Osteocyte (in vitro differentiated cells): ENCODE measurements around the gene SDCBP2. TPM values are rescaled to one million over a fixed set of nuclear protein-coding genes. Genes with fewer than 3 reads are reported as not detected.

Source experiments
- DNase-seq: peaks from one replicate; pipeline ENCODE4 v3.0.0; 2021; ENCODE audit warnings: mixed read lengths; ENCODE audit not compliant: unreplicated experiment; ENCODE audit errors: extremely low spot score
- H3K27ac Mint-ChIP-seq: one replicate; pipeline ENCODE4 v1.8.0; 2021; ENCODE audit warnings: mild to moderate bottlenecking, mixed read lengths; ENCODE audit not compliant: unreplicated experiment
- H3K27me3 Mint-ChIP-seq: one replicate; pipeline ENCODE4 v1.8.0; 2021; ENCODE audit warnings: mixed read lengths; ENCODE audit not compliant: unreplicated experiment
- H3K36me3 Mint-ChIP-seq: one replicate; pipeline ENCODE4 v1.8.0; 2021; ENCODE audit warnings: mixed read lengths; ENCODE audit not compliant: unreplicated experiment
- H3K4me1 Mint-ChIP-seq: one replicate; pipeline ENCODE4 v1.8.0; 2021; ENCODE audit warnings: mixed read lengths; ENCODE audit not compliant: unreplicated experiment
- H3K4me3 Mint-ChIP-seq: one replicate; pipeline ENCODE4 v1.8.0; 2021; ENCODE audit warnings: mild to moderate bottlenecking, moderate library complexity, mixed read lengths; ENCODE audit not compliant: unreplicated experiment
- H3K9me3 Mint-ChIP-seq: one replicate; pipeline ENCODE4 v1.8.0; 2021; ENCODE audit warnings: mixed read lengths; ENCODE audit not compliant: unreplicated experiment
- total RNA-seq: library from RNA; stranded (reverse); gene quantifications from 2 replicates; pipeline ENCODE4 v1.2.1, GENCODE V29; 2021
- TF ChIP-seq, protein P1 (sequence below): fragments of 200-600 bp; sonication (generic); IDR thresholded peaks from 2 replicates; pipeline ENCODE4 v1.5.0; 2021; ENCODE audit warnings: antibody characterized with exemption, mild to moderate bottlenecking, moderate library complexity

SDCBP2 gene
- total RNA-seq, 1 donor from 2014 or later, result 0.97 TPM

DNA sequence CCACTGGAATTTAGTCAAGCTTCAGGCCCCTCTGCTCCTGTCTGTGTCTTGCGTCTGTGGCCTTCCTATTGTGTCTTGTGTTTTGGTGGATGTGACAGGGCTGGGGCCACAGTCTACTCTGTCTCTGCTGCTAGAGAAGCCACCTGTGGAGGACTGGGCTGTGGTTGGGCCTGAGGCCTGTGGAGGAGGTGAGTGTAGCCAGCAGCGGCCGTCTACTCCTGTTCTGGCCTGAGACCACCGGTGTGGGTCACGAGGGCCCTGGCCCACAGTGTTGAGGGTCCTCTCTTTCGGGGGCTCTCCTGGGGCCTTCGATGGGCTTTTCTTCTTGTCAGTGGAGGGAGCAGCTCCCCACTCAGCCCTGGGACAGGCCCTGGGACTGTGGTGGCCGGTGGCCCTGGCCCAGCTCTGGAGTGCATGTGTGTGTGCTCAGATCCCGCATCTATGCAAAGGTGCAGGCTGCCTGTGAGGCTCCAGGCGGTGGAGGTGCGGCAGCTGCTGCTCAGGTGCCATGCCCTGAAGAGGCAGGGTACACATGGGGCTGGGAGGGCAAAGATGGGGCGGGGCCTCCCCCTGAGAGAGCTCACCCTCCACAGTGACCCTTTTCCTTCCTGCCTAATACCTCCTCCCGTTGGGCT, 20.8 kb downstream of the SDCBP2 start:
- Mint-ChIP-seq H3K4me1 (no peaks in the 10 kb centered on the region), H3K27me3 (no peaks in the 10 kb centered on the region), H3K27ac (no peak overlapping the region), H3K4me3 (no peak overlapping the region), H3K9me3 (no peaks in the 10 kb centered on the region), H3K36me3 (peaks cover 9% of the 10 kb centered on the region)
- TF ChIP-seq, protein P1, sequence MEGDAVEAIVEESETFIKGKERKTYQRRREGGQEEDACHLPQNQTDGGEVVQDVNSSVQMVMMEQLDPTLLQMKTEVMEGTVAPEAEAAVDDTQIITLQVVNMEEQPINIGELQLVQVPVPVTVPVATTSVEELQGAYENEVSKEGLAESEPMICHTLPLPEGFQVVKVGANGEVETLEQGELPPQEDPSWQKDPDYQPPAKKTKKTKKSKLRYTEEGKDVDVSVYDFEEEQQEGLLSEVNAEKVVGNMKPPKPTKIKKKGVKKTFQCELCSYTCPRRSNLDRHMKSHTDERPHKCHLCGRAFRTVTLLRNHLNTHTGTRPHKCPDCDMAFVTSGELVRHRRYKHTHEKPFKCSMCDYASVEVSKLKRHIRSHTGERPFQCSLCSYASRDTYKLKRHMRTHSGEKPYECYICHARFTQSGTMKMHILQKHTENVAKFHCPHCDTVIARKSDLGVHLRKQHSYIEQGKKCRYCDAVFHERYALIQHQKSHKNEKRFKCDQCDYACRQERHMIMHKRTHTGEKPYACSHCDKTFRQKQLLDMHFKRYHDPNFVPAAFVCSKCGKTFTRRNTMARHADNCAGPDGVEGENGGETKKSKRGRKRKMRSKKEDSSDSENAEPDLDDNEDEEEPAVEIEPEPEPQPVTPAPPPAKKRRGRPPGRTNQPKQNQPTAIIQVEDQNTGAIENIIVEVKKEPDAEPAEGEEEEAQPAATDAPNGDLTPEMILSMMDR, result no peak
- no peak for DNase-seq

DNA sequence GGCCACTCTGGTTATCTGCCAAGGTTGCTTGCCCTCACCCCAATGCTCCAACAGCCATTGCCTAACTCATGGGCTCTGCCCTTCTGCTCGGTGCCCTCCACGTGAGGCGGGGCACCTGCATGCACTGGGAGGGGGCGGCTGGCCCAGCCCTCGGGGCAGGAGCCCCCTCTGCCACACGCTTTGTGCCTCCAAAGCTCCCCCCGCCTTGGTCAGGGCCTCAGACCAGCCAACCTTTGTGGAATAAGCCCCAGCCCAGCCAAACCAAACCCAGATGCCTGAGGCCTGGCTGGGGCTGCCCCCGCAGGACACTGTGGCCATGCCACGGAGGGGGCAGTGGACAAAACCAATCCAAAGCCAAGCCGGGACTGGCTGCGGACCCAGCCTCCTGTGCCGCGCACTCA, 21.4 kb downstream of the SDCBP2 start:
- Mint-ChIP-seq H3K27me3 (no peaks in the 10 kb centered on the region), H3K9me3 (no peaks in the 10 kb centered on the region), H3K27ac (no peak overlapping the region), H3K4me3 (no peak overlapping the region), H3K4me1 (no peaks in the 10 kb centered on the region), H3K36me3 (peaks cover 13% of the 10 kb centered on the region)
- TF ChIP-seq, protein P1, result no peak
- DNase-seq, result no peak

DNA sequence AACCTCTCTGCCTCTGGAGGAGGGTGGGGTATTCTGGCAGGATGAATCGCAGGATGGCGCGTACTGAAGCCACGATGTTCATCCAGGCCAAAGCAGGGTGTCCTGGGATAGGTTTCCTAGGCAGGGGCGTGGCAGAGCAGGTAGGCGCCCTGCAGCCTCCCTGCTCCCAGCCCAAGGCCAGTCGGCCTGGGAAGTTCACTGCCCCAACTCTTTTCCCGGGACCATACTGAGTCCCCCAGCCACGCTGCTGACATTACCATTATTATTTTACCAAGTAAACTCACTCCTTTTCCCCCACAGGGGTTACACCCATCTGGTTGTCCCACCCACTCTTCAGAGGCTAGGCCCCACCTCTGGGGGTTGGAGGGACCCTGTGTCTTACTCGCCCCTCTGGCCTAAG, 21.8 kb downstream of the SDCBP2 start:
- Mint-ChIP-seq H3K9me3 (no peaks in the 10 kb centered on the region), H3K36me3 (peaks cover 13% of the 10 kb centered on the region), H3K27ac (no peak overlapping the region), H3K4me3 (no peak overlapping the region), H3K4me1 (no peaks in the 10 kb centered on the region), H3K27me3 (no peaks in the 10 kb centered on the region)
- DNase-seq, result no peak
- TF ChIP-seq, protein P1, result no peak

- DNase-seq, result no peak
- Mint-ChIP-seq H3K4me3 (no peak overlapping the region), H3K27ac (no peak overlapping the region), H3K4me1 (no peaks in the 10 kb centered on the region), H3K27me3 (no peaks in the 10 kb centered on the region), H3K36me3 (peaks cover 13% of the 10 kb centered on the region), H3K9me3 (no peaks in the 10 kb centered on the region)
- TF ChIP-seq, protein P1, result no peak
Observed at GRCh38 chr20:1306316-1307135, 22.4 kb downstream of the SDCBP2 start.

GRCh38 chr20:1305712-1306111, 23.2 kb downstream of the SDCBP2 start:
- TF ChIP-seq, protein P1, result no peak
- no peaks in the 10 kb centered on the region for H3K27me3 Mint-ChIP-seq
- no peak overlapping the region for H3K4me3 Mint-ChIP-seq
- H3K36me3 Mint-ChIP-seq, result peaks cover 13% of the 10 kb centered on the region
- no peaks in the 10 kb centered on the region for H3K4me1 Mint-ChIP-seq
- no peaks in the 10 kb centered on the region for H3K9me3 Mint-ChIP-seq
- no peak for DNase-seq
- H3K27ac Mint-ChIP-seq, result no peak overlapping the region
